A549 (cell line): Measurements from ENCODE around the gene FBN2. TPM values are rescaled to one million over a fixed set of nuclear protein-coding genes. Genes with fewer than 3 reads are reported as not detected.
A peak's percentile ranks its signal among the peaks of the same experiment; 100 is the strongest.

ENCODE experiments used
- ATAC-seq, 2 experiments: fragments of 200-7000 bp in 1 of 2; fragments of >200 bp in 1 of 2; cut with Nextera tagmentation in 1 of 2; cut with Tn5 transposase in 1 of 2; 3 replicates each; pipeline versions ENCODE4 v1.8.0 to v1.9.1; 2018 to 2020; ENCODE audit warnings: mild to moderate bottlenecking in 1 of 2, moderate library complexity in 1 of 2
- CTCF ChIA-PET: fragments of 300-600 bp; sonication (Branson Sonifier 250); formaldehyde crosslinking; extraction: SDS; loops from one replicate; lab custom pipeline; 2021; ENCODE audit warnings: antibody characterized with exemption, inconsistent platforms; lab: Yijun Ruan, JAX
- POLR2A ChIA-PET: fragments of 350-600 bp; formaldehyde crosslinking; extraction: SDS; loops from one replicate; lab custom pipeline; 2021; ENCODE audit warnings: antibody characterized with exemption, inconsistent platforms; lab: Yijun Ruan, JAX
- DNase-seq, 2 experiments: peaks; one replicate each; pipeline versions ENCODE4 v3.0.0 to v3.0.0-alpha.2; 2011 to 2016; ENCODE audit warnings: low read depth in 1 of 2, low spot score in 1 of 2
- FAIRE-seq: peaks from 2 replicates; lab custom pipeline; 2011; peaks lifted over from hg19 to GRCh38; lab: Jason Lieb, UNC
- H3K27ac ChIP-seq, 2 experiments: fragments of >200 bp; sonication (Bioruptor Twin); formaldehyde crosslinking; 3 replicates each; pipeline ENCODE4 v1.5.1; 2016 to 2017
- H3K4me1 ChIP-seq: fragments of >200 bp; sonication (Bioruptor Twin); formaldehyde crosslinking; 3 replicates; pipeline ENCODE4 v1.6.1; 2016
- H3K4me2 ChIP-seq: fragments of >200 bp; sonication (Bioruptor Twin); formaldehyde crosslinking; 3 replicates; pipeline ENCODE4 v1.6.1; 2016
- H3K4me3 ChIP-seq: fragments of >200 bp; sonication (Bioruptor Twin); formaldehyde crosslinking; 3 replicates; pipeline ENCODE4 v1.5.1; 2016
- H3K9me3 ChIP-seq: fragments of >200 bp; sonication (Bioruptor Twin); formaldehyde crosslinking; 3 replicates; pipeline ENCODE4 v1.6.1; 2016
- CBX8 ChIP-seq: fragments of 200-600 bp; sonication (generic); IDR thresholded peaks from 2 replicates; pipeline ENCODE4 v1.6.1; 2016
- CEBPB ChIP-seq, 2 experiments: fragments of >200 bp in 1 of 2; sonication (Bioruptor Twin) in 1 of 2; formaldehyde crosslinking in 1 of 2; IDR thresholded peaks; 2 replicates each; pipeline ENCODE4 v1.6.1; 2012 to 2016
- CHD2 ChIP-seq: fragments of 150-350 bp; IDR thresholded peaks from 2 replicates; pipeline ENCODE4 v1.6.1; 2014; ENCODE audit warnings: low read length; ENCODE audit not compliant: partially characterized antibody
- E2F6 ChIP-seq: IDR thresholded peaks from 2 replicates; pipeline ENCODE4 v1.6.1; 2012; ENCODE audit warnings: low read depth, borderline replicate concordance
- EHF ChIP-seq: fragments of 250-450 bp; sonication (Bioruptor Pico); IDR thresholded peaks from 2 replicates; pipeline ENCODE4 v1.5.0; 2020; ENCODE audit warnings: mild to moderate bottlenecking
- ELK1 ChIP-seq: fragments of 150-350 bp; IDR thresholded peaks from 2 replicates; pipeline ENCODE4 v1.6.1; 2014; ENCODE audit warnings: low read depth, mild to moderate bottlenecking, low read length
- FOSL2 ChIP-seq, 2 experiments: fragments of 450-650 bp in 1 of 2; fragments of >200 bp in 1 of 2; sonication (Bioruptor Twin) in 1 of 2; formaldehyde crosslinking; IDR thresholded peaks; 2 replicates each; pipeline versions ENCODE4 v1.5.0 to v1.6.1; 2016 to 2020; ENCODE audit warnings: mild to moderate bottlenecking in 1 of 2, moderate library complexity in 1 of 2
- GATA3 ChIP-seq: IDR thresholded peaks from 2 replicates; pipeline ENCODE4 v1.6.1; 2012; ENCODE audit warnings: borderline replicate concordance
- HES2 ChIP-seq: fragments of >200 bp; sonication (Bioruptor Twin); formaldehyde crosslinking; IDR thresholded peaks from 2 replicates; pipeline ENCODE4 v1.6.1; 2016
- HEYL ChIP-seq: fragments of 250-450 bp; sonication (Bioruptor Pico); IDR thresholded peaks from 2 replicates; pipeline ENCODE4 v1.8.0; 2021; ENCODE audit warnings: mild to moderate bottlenecking, moderate library complexity
- HOXB13 ChIP-seq: fragments of 250-450 bp; sonication (Bioruptor Pico); IDR thresholded peaks from 2 replicates; pipeline ENCODE4 v1.5.0; 2020; ENCODE audit warnings: low read depth, mild to moderate bottlenecking, moderate library complexity
- KDM1A ChIP-seq: fragments of 200-600 bp; sonication (generic); IDR thresholded peaks from 2 replicates; pipeline ENCODE4 v1.6.1; 2016; ENCODE audit warnings: low read depth, mild to moderate bottlenecking
- KDM5A ChIP-seq: fragments of 200-600 bp; sonication (generic); IDR thresholded peaks from 2 replicates; pipeline ENCODE4 v1.6.1; 2016; ENCODE audit warnings: antibody characterized with exemption, mild to moderate bottlenecking
- MAFK ChIP-seq: fragments of 450-650 bp; IDR thresholded peaks from 2 replicates; pipeline ENCODE4 v1.6.1; 2014; ENCODE audit not compliant: partially characterized antibody
- NFE2L2 ChIP-seq: fragments of 150-350 bp; conservative IDR thresholded peaks from 2 replicates; pipeline ENCODE4 v1.6.1; 2014; ENCODE audit warnings: low read length
- PBX3 ChIP-seq: IDR thresholded peaks from 2 replicates; pipeline ENCODE4 v1.6.1; 2012
- POLR2AphosphoS2 ChIP-seq: conservative IDR thresholded peaks from 2 replicates; pipeline ENCODE4 v1.6.1; 2012; ENCODE audit warnings: low read length, improper control_type of control experiment, inconsistent platforms
- REST ChIP-seq: fragments of 200-600 bp; sonication (generic); IDR thresholded peaks from 2 replicates; pipeline ENCODE4 v1.6.1; 2016; ENCODE audit warnings: antibody characterized with exemption, mild to moderate bottlenecking, moderate library complexity
- TFCP2L1 ChIP-seq: fragments of 250-450 bp; sonication (Bioruptor Pico); IDR thresholded peaks from 2 replicates; pipeline ENCODE4 v1.5.0; 2021; ENCODE audit warnings: mild to moderate bottlenecking
- TP53 ChIP-seq: fragments of 250-450 bp; sonication (Bioruptor Pico); IDR thresholded peaks from 2 replicates; pipeline ENCODE4 v1.5.0; 2021; ENCODE audit warnings: mild to moderate bottlenecking, moderate library complexity
- ZC3H11A ChIP-seq: fragments of 450-650 bp; IDR thresholded peaks from 2 replicates; pipeline ENCODE4 v1.6.1; 2014; ENCODE audit warnings: antibody characterized with exemption, mild to moderate bottlenecking
- ZFP36 ChIP-seq: fragments of 450-650 bp; IDR thresholded peaks from 2 replicates; pipeline ENCODE4 v1.6.1; 2014; ENCODE audit warnings: borderline replicate concordance; ENCODE audit not compliant: partially characterized antibody
- ZSCAN20 ChIP-seq: fragments of 250-450 bp; sonication (Bioruptor Pico); IDR thresholded peaks from 2 replicates; pipeline ENCODE4 v1.8.0; 2022; ENCODE audit warnings: mild to moderate bottlenecking, moderate library complexity
- polyA plus RNA-seq, 4 experiments: library from polyadenylated mRNA; depleted of rRNA in 3 of 4; stranded (reverse); fragments of >200 nt; fragmentation: RNase III in 1 of 4; extraction: RNeasy Plus Mini Kit Qiagen cat#74134 plus additional on column Dnase treatment in 1 of 4; gene quantifications; 2 replicates in 3 of 4; 3 replicates in 1 of 4; pipeline ENCODE4 v1.2.3, GENCODE V29; 2011 to 2017

Gene FBN2
- polyA plus RNA-seq, 2 of the 4 experiments (the other 2 are of a cell fraction), result 22.2 to 22.7 TPM

- CTCF ChIA-PET, result interaction anchor here (1.0 kb wide), 1 partner anchor 72 kb away, joined by 3 read pairs; no protein-coding TSS in a partner anchor
Measured at GRCh38 chr5:128422612-128423011, 115.4 kb downstream of the FBN2 start.

GRCh38 chr5:128414469-128414868 is 123.6 kb downstream of the FBN2 start:
- FAIRE-seq (peak; percentile 18), DNase-seq (no peak), ATAC-seq (no peak)
- Histone ChIP-seq H3K4me1 (0 out of 3 replicates have a peak, but pooled peaks cover 4% of the 10 kb centered on the region), H3K4me2 (no peak overlapping the region), H3K4me3 (no peak overlapping the region), H3K27ac (no peak overlapping the region), H3K9me3 (peaks cover 10% of the 10 kb centered on the region; the same call in 2 of the 3 replicates)
- TF ChIP-seq TFCP2L1 (CRISPR knock-in tag) (no peak), ZSCAN20 (CRISPR knock-in tag) (no peak), ZC3H11A (no peak), GATA3 (no peak), HEYL (CRISPR knock-in tag) (no peak), POLR2AphosphoS2 (no peak), TP53 (CRISPR knock-in tag) (no peak), CBX8 (no peak), FOSL2 (IDR thresholded peaks at IDR 0.05) (no peak), FOSL2 (CRISPR knock-in tag; IDR thresholded peaks at IDR 0.05) (no peak), E2F6 (no peak), NFE2L2 (peak; percentile 41; the same call in 1 of the 2 replicates), EHF (no peak), MAFK (peak; percentile 77), CHD2 (no peak), CEBPB (IDR thresholded peaks at IDR 0.05) (no peak), HOXB13 (CRISPR knock-in tag) (no peak), ELK1 (no peak)
- POLR2A ChIA-PET, result no interaction called here
- CTCF ChIA-PET, result no interaction called here

More at GRCh38 chr5:128422612-128423011, 115.4 kb downstream of the FBN2 start:
- Histone ChIP-seq H3K9me3 (no peaks in the 10 kb centered on the region), H3K27ac (no peak overlapping the region), H3K4me2 (no peak overlapping the region), H3K4me1 (peaks cover 11% of the 10 kb centered on the region; the same call in 2 of the 3 replicates), H3K4me3 (no peak overlapping the region)
- DNase-seq (no peak), FAIRE-seq (no peak), ATAC-seq (no peak)
- TF ChIP-seq ZSCAN20 (CRISPR knock-in tag), result no peak
- TF ChIP-seq KDM5A, result no peak
- no peak for TF ChIP-seq KDM1A
- TF ChIP-seq HES2, result no peak
- no peak for TF ChIP-seq PBX3
- no peak for TF ChIP-seq REST
- no peak for TF ChIP-seq GATA3
- no peak for TF ChIP-seq ZFP36
- POLR2A ChIA-PET, result no interaction called here
